Right renal cortex interstitium (tissue), 3 donors: ENCODE results near the gene JMJD6. TPM values are rescaled to one million over a fixed set of nuclear protein-coding genes. Genes with fewer than 3 reads are reported as not detected.
A peak's percentile ranks its signal among the peaks of the same experiment; 100 is the strongest.
"Not testable (repeated sequence)": the region's sequence is repeated elsewhere in the genome, so short reads cannot be mapped to it uniquely, and the experiment has no call there.

Source experiments
- DNase-seq, 3 donors: peaks; one replicate each; pipeline ENCODE4 v3.0.0-alpha.2; 2013; ENCODE audit warnings: low read depth in 3 of 3, low spot score in 2 of 3
- polyA plus RNA-seq, 3 donors: library from polyadenylated mRNA; unstranded; fragments of 120-200 nt; gene quantifications; one replicate each; pipeline ENCODE4 v1.2.1, GENCODE V29; 2013; ENCODE audit not compliant: insufficient read length in 3 of 3

The JMJD6 gene
- 10 to 100 TPM; 21.1 to 25.8 (median 21.9) TPM for polyA plus RNA-seq

DNA sequence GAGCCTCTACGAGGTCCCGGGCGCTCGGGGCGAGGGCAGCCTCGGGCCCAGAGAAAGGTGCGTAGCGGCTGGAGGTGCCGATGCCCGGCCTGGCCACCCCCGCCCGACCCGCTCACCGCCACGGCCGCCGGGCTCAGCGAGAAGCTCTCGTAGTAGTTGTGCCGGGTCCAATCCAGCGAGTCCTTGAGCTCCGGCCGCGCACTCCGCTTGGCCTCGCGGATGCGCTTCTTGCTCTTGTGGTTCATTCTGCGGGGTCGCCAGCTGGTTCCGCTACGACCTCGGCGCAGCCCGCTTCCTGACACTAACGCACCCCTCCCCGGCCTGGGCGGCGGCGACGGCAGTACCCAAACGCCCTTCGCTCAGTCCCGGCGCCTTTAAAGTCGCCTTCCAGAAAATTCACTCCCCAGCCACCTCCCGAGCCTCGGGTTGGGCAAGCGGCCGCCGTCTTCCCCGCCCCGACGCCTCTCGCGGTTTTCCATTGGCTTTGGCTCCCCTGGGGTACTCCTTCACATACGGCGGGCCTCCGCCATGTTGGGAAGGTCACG is at the start of gene JMJD6:
Gene JMJD6 (minus strand): TSS at position 376 of the 545 bp plus-strand sequence. CDS start 131 bp downstream, at position 245.
- DNase-seq, result peak in 2 of 3 donors; percentile 89 to 92

DNA sequence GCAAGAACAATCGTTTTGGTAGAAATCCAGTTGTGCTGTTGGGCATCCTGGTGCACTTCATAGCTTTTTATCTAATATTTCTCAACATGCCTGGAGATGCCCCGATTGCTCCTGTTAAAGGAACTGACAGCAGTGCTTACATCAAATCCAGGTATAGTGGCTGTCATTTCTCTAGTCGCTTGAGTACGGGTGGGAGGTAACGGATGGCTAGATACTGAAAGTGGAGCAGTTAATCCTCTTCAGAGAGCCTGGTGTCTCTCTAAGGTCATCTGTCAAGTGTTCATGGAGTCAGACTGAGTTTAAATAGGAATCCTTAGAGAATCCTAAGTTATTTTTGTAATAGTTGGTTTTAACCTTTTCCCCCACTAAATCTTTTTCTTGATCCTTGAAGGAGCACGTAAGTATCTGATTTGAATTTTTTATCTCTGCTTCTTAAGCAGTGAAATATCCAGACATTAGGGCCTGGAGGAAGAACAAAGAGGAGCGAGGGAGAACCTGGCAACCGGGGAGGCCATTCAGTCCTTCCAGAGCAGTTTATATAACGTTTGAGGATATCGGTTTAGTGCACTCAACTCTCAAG is 48.7 kb upstream of the JMJD6 start:
- no peak for DNase-seq

DNA sequence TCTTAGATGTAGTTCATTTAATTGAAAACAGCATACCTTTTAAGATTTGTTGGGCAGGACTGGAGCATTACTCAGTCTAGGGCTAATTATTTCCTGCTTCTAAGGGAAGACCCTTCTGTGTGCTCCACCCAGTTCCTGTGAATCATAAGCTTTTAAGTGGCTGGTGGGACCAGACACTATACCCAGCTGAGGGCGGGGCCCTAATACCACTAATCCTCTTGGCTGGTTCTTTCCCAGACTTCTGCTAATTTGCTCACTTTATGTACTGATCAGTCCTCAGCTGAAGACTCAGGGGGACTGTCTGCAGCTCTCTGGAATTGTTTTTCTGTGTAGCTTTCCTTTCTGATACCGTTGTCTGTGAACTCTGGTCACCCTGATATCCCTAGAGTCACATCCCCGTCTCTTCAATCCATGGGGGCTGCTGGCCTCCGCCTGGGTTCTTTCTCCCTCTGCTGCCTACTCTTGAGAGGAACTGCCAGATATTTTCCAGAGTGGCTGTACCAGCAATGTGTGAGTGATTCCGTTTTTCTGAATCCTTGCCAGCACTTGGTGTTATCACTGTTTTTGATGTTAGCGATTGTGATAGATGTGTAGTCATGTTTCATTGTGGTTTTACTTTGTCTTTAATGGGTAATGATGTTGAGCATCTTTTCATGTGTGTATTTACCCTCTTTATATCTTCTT is 46.6 kb upstream of the JMJD6 start:
- DNase-seq, result no peak

DNA sequence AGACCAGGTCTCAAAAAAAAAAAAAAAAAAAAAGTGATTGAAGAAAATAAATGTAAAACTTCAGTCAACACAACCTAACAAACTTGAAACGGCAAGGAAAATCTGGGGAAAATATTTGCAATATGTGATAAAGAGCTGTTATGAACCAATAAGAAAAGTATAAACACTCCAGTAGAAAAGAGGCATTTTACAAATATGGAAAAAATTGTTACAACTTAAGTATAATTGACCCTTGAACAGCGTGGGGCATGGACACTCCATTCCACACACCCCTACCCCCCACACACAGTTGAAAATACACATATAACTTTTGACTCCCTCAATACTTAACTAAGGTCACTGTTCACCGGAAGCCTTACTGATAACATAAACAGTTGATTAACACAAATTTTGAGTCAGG is 32.2 kb upstream of the JMJD6 start:
- DNase-seq, result no peak

DNA sequence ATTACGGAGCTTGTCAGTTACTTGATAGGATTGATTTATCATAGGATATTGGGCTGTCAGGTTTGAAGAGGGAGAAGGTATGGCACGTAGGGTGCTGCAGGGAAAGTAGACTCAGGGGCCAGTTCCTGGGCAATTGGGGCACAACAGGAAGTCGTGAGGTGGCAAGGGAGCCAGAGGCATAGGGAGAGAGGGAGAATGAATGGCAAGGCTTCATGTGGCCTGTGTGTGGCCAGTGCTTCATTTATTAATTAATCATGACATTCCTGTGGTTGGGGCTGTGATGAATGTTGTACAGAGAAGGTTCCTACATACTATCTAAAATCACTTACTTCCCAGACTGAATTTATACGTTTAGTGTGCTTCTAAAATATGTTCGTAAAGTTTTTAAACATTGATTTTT is 30.9 kb upstream of the JMJD6 start:
- no peak for DNase-seq

DNA sequence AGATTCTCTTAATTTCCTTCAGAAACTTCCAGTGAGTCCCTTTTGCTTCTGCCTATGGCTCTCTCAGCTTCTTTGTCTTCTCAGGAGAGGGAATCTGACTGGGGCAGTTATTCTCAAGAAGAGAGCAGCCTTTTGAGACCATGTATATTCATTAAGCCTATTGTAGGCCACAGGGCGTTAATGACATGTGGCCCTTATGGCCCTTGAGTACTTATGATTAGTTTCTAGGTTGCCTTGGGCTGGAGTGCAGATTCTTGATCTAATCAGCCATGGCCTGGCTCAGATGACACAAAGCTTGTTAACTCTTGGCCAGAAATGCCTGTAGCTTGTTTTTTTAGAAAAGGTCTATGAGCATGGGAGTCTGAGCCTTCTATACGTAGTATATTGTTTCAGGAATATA is 28.9 kb upstream of the JMJD6 start:
- no peak for DNase-seq

DNA sequence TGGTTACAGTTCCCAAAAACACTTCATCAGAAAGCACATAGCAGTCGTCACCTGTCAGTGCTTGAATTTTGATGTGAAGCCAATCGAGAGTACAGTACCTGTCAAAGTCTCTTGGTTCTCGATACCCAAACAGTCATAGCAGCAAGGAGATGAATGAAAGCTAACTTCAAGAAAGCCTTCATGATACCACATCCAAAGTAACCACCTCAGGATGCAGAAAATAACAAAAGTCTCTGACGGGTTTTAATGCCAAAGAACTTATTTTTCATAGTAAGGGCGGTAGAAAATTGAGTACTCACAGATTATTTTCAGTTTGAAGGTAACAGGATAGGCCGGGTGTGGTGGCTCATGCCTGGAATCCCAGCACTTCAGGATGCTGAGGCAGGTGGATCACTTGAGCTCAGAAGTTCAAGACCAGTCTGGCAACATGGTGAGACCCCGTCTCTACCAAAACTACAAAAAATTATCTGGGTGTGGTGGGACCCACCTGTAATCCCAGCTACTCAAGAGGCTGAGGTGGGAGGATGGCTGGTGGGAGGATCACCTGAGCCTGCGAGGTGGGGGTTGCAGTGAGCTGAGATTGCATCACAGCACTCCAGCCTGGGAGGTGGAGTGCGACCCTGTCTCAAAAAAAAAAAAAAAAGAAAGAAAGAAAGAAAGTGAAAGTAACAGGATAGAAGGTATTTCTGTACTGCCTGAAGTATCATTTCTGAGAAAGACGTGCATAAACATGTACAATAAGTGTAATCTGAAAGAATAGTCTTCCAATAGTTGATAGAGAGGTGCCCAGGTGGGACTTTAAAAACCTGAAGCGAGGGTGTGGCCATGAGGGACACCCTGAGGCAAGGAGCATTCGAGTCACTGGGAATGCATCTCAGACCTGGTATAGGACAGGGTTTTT is 26.9 kb upstream of the JMJD6 start:
- DNase-seq, result no peak

DNA sequence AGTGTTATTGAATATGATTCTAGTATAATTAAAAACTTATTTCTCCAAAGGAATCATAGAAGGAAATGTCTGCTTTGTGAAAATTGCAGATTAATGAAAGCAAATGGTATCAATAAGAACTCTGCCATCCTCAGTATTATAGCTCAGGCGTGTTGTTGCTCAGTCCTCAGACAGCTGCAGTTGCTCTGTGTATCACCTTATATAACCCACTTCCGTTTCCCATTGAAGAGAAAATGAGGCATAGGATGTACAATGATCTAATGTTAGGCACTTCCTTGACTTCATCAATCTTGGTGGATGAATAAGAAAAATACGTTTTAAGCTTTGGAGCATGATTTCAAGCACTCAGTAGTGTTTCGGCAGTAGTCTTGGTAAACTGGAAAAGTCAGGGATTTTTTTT is 25.6 kb upstream of the JMJD6 start:
- DNase-seq, result no peak

DNA sequence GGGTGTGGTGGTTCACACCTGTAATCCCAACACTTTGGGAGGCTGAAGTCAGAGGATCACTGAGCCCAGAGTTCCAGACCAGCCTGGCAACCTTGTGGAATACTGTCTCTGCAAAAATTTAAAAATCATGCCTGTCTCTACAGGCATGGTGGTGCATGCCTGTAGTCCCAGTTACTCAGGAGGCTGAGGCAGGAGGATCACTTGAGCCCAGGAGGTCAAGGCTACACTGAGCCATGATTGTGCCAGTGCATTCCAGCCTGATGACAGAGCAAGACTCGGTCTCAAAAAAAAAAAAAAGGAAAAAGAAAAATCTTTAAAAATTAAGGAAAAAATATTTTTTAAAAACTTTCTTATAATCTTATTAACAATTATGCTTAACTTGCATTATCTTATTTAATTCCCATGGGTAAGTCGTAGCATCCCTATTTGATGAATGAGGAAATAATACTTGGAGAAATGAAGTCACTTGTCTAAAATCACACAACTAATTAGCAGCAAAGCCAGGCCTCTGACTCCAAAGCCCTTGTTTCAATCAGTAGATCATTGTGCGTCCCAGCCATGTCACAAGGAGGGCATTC is 25.1 kb upstream of the JMJD6 start:
- no peak for DNase-seq

DNA sequence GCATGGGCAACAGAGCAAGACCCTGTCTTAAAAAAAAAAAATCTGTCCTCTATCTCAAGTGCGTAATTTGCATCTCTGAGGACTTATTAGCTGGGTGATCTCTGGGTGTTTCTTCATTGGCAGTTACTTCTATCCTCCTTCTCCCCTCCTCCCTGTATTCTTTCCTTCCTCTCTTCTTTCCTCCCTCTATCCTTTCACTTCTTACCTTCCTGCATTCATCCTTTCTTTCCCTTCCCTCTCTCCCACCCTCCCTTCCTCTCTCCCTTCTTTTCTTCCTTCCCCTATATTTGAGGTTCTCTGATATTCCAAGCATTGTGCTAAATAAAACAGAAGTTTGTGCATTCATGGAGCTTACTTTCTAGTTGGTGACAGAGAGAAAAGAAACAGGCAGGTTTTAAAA is 22.3 kb upstream of the JMJD6 start:
- DNase-seq, result no peak

DNA sequence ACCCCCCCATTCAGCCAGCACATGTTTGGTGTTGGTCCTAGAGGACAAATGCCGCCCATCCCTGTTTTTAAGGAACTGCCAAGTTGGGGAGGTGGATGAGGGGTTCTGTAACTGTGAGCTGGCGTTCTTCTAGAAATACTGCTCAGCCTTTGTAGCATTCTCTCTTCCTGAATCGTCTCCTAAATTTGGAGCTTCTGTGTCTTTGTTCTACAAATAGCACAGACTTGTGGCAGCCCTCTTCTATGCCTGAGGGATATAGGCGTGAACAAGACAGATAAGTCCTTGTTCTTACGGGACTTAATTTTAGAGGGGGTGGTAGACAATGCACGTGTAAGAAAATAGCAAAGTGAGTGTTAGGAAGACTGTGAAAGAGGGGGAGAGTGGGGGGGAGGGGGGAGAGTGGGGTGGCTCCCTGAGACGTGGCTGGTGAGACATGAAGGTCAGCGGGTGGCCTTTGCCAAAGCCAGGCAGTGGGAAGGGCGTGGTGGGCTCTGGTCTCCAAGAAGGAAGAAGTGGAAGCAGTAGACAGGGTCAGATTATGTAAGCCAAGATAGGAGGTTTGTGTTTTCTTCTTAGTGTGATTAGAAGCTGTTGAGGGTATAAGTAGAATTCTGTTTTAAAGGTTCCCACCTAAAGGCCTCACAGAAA is 21.4 kb upstream of the JMJD6 start:
- DNase-seq, result no peak

DNA sequence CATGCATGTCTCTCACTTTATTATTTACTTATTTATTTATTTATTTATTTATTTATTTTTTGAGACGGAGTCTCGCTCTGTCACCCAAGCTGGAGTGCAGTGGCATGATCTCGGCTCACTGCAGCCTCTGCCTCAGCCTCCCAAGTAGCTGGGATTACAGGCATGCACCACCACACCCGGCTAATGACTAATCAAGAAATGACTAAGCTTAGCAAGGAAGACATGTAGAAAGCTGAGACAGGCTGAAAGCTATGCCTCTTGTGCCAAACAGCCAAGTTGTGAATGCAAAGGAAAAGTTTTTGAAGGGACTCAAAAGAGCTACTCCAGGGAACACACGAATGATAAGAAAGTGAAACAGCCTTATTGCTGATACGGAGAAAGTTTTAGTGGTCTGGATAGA is 19.4 kb upstream of the JMJD6 start:
- not testable (repeated sequence) for DNase-seq

DNA sequence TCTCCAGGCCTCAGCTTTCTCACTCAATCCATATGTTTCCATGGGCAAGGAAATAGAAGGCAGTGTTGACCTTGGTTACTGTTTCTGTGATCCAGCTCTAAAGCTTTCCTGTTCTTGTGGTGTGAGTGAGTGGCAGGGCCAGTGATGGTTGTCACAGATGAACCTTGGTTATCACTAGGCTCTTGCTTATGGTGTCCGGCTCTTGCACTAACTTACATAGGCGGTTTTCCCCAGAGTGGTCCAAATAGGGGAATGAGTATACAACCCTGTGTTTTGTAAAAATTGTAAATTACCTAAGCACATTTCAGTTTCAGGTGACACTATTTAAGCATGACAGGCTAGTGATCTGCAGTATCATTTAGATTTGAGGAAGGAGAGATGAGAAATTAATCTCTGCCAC is 18.3 kb upstream of the JMJD6 start:
- no peak for DNase-seq

DNA sequence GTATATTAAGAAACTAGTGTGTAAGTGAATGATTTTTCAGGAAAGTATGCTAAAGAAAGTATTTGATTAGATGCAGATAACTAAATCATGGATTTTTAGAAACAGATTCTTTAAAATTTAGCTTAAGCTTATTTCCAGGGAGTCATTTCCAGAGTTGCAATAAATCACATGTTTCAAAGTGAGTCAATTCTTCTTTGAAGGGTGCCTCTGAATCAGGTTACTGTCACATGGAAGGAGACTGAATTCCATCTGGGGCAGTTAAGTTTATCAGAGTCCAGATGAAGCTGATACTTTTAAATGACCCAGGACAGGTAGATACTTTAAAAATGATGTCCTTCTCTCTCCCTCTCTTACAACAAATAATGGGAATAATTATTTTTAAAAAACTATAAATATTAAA is 16.6 kb upstream of the JMJD6 start:
- no peak for DNase-seq

DNA sequence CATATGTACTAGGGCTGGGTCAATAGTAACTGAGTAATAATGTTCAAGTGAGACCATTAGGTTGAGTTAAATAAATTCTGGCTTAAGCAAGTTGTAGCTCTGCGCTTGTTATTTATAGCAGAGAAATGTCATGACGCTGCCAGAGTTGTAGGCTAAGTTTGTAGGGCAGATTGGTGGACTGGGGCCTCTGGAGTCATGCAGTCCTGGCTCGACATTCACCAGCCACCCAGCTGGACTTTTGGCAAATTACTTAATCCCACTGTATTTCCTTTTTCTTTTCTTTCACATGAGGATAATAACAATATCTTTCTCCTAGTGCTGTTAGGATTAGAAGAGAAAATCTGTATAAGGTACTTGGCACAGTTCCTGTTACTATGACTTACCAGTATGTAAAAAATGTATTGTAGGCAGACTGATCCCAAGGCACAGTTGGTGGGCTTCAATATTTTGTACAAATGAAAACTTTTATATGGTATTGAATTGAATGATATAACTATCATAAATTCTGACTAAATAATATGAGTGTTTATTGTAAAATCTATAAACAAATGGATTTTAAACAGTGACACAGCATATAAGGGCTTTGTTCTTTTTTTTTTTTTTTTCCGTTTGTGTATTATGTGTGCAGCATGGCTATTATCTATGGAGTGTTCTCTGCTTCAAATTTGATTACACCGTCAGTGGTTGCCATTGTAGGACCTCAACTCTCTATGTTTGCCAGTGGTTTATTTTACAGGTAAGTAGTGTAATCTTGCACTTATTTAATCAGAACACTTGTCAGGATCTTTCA is 14.1 kb upstream of the JMJD6 start:
- DNase-seq, result no peak

DNA sequence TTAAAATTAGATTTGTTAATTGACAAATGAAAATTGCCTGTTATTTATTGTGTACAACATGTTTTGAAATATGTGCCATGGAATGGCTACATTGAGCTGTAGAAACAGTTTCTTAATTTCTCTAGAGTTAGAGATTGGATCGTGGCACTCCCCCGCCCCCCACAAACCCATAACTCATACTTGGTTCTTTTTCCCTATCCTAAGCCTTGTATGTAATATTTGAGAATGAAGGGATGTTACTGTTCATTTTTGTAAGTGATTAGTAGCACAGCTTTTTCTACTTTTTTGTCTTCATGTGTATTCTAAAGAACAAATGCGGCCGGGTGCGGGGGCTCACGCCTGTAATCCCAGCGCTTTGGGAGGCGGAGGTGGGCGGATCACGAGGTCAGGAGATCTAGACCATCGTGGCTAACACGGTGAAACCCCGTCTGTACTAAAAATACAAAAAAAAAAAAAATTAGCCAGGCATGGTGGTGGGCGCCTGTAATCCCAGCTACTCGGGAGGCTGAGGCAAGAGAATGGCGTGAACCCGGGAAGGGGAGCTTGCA is 13.2 kb upstream of the JMJD6 start:
- not testable (repeated sequence) for DNase-seq

DNA sequence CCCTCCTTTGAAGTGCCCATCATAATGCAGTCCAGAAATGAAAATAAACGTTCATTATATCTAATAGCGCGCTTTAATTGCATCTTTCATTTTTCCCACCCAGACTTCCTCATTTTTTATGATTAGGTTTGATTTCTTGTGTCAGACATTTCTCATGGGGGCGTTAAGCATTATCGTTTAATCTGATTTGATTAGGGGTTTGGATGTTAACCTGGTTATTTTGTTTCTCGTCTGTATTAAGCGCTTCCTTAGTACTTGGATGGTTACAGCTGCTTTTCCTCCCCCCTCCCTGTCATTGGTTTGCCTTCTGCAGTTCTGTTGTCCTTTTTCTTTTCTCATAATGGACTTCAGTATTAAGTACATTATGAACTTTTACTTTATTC is 12.1 kb upstream of the JMJD6 start:
- no peak for DNase-seq

DNA sequence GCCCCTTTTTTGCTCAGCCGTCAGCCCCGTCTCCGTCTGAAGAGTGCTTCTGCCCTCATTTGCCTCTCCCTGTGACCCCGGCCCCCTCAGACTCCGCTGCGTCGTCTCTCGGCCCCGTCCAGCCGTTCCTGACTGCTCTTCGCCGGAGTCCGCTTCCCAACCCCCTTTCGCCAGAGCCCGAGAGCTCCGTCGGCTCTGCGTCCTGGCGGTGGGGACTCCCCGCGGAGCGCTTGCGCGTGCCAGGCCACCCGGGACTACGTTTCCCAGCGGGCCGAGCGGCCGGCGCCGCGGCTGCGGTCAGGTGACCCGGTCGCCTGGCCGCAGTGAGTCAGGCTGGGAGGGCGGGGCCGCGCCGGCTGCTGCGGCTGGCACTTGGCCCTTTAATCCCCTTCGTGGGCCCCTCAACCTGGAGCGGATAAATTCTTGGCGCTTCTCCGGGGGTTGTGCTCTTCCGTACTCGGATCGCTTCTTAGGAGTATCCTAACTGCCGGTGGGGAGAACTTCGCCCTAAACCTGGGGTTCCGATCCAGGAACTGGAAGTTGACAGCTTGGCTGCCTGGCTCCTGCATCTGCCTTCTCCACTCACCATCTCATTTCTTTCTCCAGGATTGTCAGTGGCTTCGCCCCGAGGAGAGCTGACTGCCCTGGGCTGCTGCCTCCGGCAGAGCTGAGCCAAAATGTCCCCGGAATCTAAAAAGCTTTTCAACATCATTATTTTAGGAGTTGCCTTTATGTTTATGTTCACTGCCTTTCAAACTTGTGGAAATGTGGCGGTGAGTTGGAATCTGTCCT is 11.5 kb upstream of the JMJD6 start, which contains the start of gene MFSD11:
Gene MFSD11 (plus strand): TSS at position 444 of the 792 bp plus-strand sequence. CDS start 234 bp downstream, at position 678.
- peak; percentile 85 to 92 (median 91) for DNase-seq
